MM.1S (cell line): Measurements from ENCODE around the gene SPECC1.

Experiments used
- CTCF ChIP-seq: fragments of 300-600 bp; sonication (generic); IDR thresholded peaks from 2 replicates; pipeline ENCODE4 v1.5.1; 2016; ENCODE audit warnings: antibody characterized with exemption, low read length, mixed read lengths
- EZH2 ChIP-seq: fragments of 300-600 bp; sonication (generic); optimal IDR thresholded peaks from 2 replicates; pipeline ENCODE3; 2017; ENCODE audit warnings: low read depth, mild to moderate bottlenecking, antibody characterized with exemption, low read length, mixed read lengths
- EZH2phosphoT487 ChIP-seq: fragments of 300-600 bp; sonication (generic); IDR thresholded peaks from 2 replicates; pipeline ENCODE4 v1.6.1; 2018; ENCODE audit warnings: antibody characterized with exemption, low read length

GRCh38 chr17:20118280-20118679 is 109.1 kb downstream of the SPECC1 start:
- no peak for TF ChIP-seq CTCF
- TF ChIP-seq EZH2, result no peak
- no peak for TF ChIP-seq EZH2phosphoT487
